Hepatocyte (in vitro differentiated cells): Measurements from ENCODE around the gene PHF2. TPM values are rescaled to one million over a fixed set of nuclear protein-coding genes. Genes with fewer than 3 reads are reported as not detected.

Source experiments
- DNase-seq: peaks from one replicate; pipeline ENCODE4 v3.0.0-alpha.2; 2016; ENCODE audit warnings: low spot score
- H2AFZ ChIP-seq: fragments of 200-600 bp; sonication (generic); 2 replicates; pipeline ENCODE4 v1.6.0; 2016; ENCODE audit warnings: antibody characterized with exemption, mild to moderate bottlenecking
- H3K27ac ChIP-seq: fragments of 200-600 bp; sonication (generic); 2 replicates; pipeline ENCODE4 v1.5.1; 2016; ENCODE audit warnings: mild to moderate bottlenecking
- H3K27me3 ChIP-seq: fragments of 200-600 bp; sonication (generic); 2 replicates; pipeline ENCODE4 v1.6.1; 2016
- H3K36me3 ChIP-seq: fragments of 200-600 bp; sonication (generic); replicated peaks from 2 replicates; pipeline ENCODE4 v1.5.1; 2016; ENCODE audit warnings: low read depth; ENCODE audit not compliant: insufficient read depth
- H3K4me1 ChIP-seq: fragments of 200-600 bp; sonication (generic); 2 replicates; pipeline ENCODE4 v1.5.1; 2016; ENCODE audit warnings: mild to moderate bottlenecking, moderate library complexity; ENCODE audit not compliant: insufficient read depth
- H3K4me2 ChIP-seq: fragments of 200-600 bp; sonication (generic); 2 replicates; pipeline ENCODE4 v1.6.0; 2016
- H3K4me3 ChIP-seq: fragments of 200-600 bp; sonication (generic); 2 replicates; pipeline ENCODE4 v1.5.1; 2016; ENCODE audit warnings: mild to moderate bottlenecking
- H3K79me2 ChIP-seq: fragments of 200-600 bp; sonication (generic); 2 replicates; pipeline ENCODE4 v1.6.0; 2017; ENCODE audit warnings: mild to moderate bottlenecking
- H3K9me2 ChIP-seq: fragments of 200-600 bp; sonication (generic); replicated peaks from 2 replicates; pipeline ENCODE4 v1.6.0; 2017; ENCODE audit warnings: mild to moderate bottlenecking; ENCODE audit not compliant: insufficient read depth
- H3K9me3 ChIP-seq: fragments of 200-600 bp; sonication (generic); 2 replicates; pipeline ENCODE4 v1.5.1; 2016; ENCODE audit warnings: low read depth, mild to moderate bottlenecking
- H4K20me1 ChIP-seq: fragments of 200-600 bp; sonication (generic); 2 replicates; pipeline ENCODE4 v1.6.0; 2016; ENCODE audit warnings: mild to moderate bottlenecking; ENCODE audit not compliant: insufficient read depth, poor library complexity, severe bottlenecking
- EZH2 ChIP-seq: fragments of 200-600 bp; sonication (generic); IDR thresholded peaks from 2 replicates; pipeline ENCODE4 v1.6.1; 2016; ENCODE audit warnings: antibody characterized with exemption, mild to moderate bottlenecking, borderline replicate concordance
- EZH2phosphoT487 ChIP-seq: fragments of 200-600 bp; sonication (generic); IDR thresholded peaks from one replicate; pipeline ENCODE4 v1.6.1; 2018; ENCODE audit warnings: antibody characterized with exemption, mild to moderate bottlenecking, low read depth, moderate library complexity; ENCODE audit not compliant: unreplicated experiment, severe bottlenecking
- WGBS: methylation state at CpG from one replicate; pipeline ENCODE4 v1.1.6; 2016; ENCODE audit warnings: low lambda C conversion rate; ENCODE audit errors: missing lambda C conversion rate; 5-methylcytosine and 5-hydroxymethylcytosine counted together
- polyA plus RNA-seq: library from polyadenylated mRNA; unstranded; fragments of >200 nt; fragmentation: Nextera tagmentation; extraction: Ambion mirVana; gene quantifications from 2 replicates; pipeline ENCODE4 v1.2.1, GENCODE V29; 2016
- total RNA-seq: library from RNA; depleted of rRNA; stranded (reverse); fragments of >200 nt; gene quantifications from 2 replicates; pipeline ENCODE4 v1.2.3, GENCODE V29; 2014
- TF ChIP-seq, protein P1 (sequence below): fragments of 200-600 bp; sonication (generic); IDR thresholded peaks from 2 replicates; pipeline ENCODE4 v1.5.1; 2016; ENCODE audit warnings: antibody characterized with exemption, mild to moderate bottlenecking; ENCODE audit not compliant: poor library complexity

The PHF2 gene
- total and polyA plus RNA-seq, 2 experiments from 2014 or later = 10.5 to 19.8 TPM

DNA sequence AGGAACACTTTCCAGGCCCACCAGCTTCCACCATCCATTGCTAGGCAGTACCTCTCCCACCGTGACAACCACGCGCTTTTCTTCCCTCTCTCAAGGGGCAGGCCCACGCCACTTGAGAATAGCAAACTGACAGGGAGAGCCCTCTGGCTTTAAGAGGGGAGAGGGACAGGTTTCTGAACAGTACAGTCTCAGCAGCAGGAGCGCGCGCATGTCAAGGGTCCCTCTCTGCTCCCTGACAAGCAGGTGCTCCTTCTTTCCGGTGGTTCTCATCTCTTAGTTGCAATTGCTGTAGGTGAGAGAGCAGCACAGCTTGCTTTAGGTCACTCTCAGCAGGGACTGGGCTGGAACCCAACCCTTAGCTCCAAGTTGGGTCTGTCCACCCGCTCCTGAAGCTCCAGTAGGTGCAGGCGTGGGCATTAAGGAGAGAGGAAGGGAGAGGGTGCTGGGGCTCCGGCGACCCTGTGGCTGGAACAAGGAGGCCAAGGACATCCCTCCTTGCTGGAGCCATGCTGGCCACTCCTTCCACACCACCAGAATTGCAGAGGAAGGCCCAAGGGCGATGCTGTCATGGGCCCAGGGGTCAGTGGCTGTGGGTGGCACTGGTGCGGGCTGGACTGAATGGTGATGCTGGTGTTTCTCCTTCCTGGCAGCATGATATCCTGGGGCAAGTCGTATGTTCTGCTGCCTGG is 9.0 kb upstream of the PHF2 start:
- Histone ChIP-seq H3K36me3 (no peaks in the 10 kb centered on the region), H3K79me2 (no peaks in the 10 kb centered on the region), H2AFZ (peak overlapping the region; percentile 78), H3K27me3 (no peaks in the 10 kb centered on the region), H3K4me3 (peak overlapping the region; percentile 45), H3K9me3 (no peaks in the 10 kb centered on the region), H3K27ac (peak overlapping the region; percentile 98), H3K4me1 (peaks cover 11% of the 10 kb centered on the region), H3K9me2 (no peaks in the 10 kb centered on the region), H3K4me2 (peak overlapping the region; percentile 92), H4K20me1 (no peaks in the 10 kb centered on the region)
- TF ChIP-seq EZH2 = no peak
- TF ChIP-seq, protein P1, sequence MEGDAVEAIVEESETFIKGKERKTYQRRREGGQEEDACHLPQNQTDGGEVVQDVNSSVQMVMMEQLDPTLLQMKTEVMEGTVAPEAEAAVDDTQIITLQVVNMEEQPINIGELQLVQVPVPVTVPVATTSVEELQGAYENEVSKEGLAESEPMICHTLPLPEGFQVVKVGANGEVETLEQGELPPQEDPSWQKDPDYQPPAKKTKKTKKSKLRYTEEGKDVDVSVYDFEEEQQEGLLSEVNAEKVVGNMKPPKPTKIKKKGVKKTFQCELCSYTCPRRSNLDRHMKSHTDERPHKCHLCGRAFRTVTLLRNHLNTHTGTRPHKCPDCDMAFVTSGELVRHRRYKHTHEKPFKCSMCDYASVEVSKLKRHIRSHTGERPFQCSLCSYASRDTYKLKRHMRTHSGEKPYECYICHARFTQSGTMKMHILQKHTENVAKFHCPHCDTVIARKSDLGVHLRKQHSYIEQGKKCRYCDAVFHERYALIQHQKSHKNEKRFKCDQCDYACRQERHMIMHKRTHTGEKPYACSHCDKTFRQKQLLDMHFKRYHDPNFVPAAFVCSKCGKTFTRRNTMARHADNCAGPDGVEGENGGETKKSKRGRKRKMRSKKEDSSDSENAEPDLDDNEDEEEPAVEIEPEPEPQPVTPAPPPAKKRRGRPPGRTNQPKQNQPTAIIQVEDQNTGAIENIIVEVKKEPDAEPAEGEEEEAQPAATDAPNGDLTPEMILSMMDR = no peak
- TF ChIP-seq EZH2phosphoT487 = no peak
- 87% methylated on average over 15 of the region's 15 CpGs for WGBS
- no peak for DNase-seq

DNA sequence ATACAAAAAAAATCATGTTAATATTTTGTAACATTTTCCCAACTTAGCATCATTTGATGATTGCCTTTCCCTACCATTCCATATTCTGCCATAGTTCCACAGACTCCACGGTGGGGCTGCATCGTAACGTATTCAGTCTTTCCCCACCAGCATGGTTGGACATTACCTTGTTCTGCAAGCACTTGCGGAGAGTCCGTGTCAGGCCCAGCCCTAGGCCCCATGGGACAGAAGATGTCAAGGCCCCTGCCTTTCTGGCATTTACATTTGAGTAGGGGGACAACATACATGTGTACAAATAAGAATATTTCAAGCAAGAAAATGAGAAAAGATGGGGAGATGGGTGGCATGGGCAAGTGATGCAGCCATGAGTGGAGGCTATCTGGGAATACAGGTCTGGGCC is 8.2 kb upstream of the PHF2 start:
- TF ChIP-seq, protein P1 = no peak
- TF ChIP-seq EZH2 (no peak), EZH2phosphoT487 (no peak)
- H3K27ac ChIP-seq = no peak overlapping the region
- H3K4me2 ChIP-seq = no peak overlapping the region
- no peaks in the 10 kb centered on the region for H3K36me3 ChIP-seq
- H4K20me1 ChIP-seq = no peaks in the 10 kb centered on the region
- no peak overlapping the region for H2AFZ ChIP-seq
- no peaks in the 10 kb centered on the region for H3K27me3 ChIP-seq
- H3K4me3 ChIP-seq = no peak overlapping the region
- H3K9me2 ChIP-seq = no peaks in the 10 kb centered on the region
- H3K9me3 ChIP-seq = no peaks in the 10 kb centered on the region
- H3K79me2 ChIP-seq = no peaks in the 10 kb centered on the region
- peaks cover 11% of the 10 kb centered on the region for H3K4me1 ChIP-seq
- DNase-seq = no peak
- 94% methylated on average over 5 of the region's 5 CpGs for WGBS

DNA sequence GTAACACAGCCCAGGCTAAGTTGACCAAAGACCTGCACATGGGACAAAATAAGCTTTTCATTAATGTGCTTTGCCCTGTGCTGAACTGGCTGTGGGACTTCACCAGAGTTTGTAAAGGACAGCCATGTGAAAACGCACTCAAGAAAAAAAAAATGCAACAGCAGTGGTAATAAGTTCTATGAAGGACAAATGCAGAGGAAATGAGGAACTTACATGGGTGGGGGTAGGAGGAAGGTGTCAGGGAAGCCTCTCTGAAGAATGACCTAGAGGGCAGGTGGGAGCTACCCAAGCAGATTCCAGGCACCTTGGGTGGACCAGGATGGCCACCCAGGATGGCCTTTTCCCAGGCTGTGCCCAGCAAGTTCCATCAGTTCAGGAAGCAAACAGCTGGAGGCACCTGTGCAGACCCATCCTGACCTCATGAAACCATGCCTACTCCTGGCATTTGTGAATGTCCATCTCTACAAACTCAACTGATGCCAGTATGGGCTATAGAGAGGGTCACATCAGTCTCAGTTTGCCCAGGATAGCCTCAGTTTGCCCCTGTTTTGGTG is 6.7 kb upstream of the PHF2 start:
- H3K4me3 ChIP-seq = no peak overlapping the region
- no peak for DNase-seq
- TF ChIP-seq, protein P1 = no peak
- TF ChIP-seq EZH2phosphoT487 (no peak), EZH2 (no peak)
- H3K27ac ChIP-seq = no peak overlapping the region
- H3K9me2 ChIP-seq = no peaks in the 10 kb centered on the region
- H3K79me2 ChIP-seq = peaks cover 8% of the 10 kb centered on the region
- H3K36me3 ChIP-seq = no peaks in the 10 kb centered on the region
- H3K4me1 ChIP-seq = peaks cover 11% of the 10 kb centered on the region
- H3K4me2 ChIP-seq = no peak overlapping the region
- 96% methylated on average over 1 of the region's 1 CpG for WGBS
- no peaks in the 10 kb centered on the region for H4K20me1 ChIP-seq
- no peaks in the 10 kb centered on the region for H3K27me3 ChIP-seq
- no peak overlapping the region for H2AFZ ChIP-seq
- no peaks in the 10 kb centered on the region for H3K9me3 ChIP-seq
